ENCODE results near the gene GTF2F2.

DNA sequence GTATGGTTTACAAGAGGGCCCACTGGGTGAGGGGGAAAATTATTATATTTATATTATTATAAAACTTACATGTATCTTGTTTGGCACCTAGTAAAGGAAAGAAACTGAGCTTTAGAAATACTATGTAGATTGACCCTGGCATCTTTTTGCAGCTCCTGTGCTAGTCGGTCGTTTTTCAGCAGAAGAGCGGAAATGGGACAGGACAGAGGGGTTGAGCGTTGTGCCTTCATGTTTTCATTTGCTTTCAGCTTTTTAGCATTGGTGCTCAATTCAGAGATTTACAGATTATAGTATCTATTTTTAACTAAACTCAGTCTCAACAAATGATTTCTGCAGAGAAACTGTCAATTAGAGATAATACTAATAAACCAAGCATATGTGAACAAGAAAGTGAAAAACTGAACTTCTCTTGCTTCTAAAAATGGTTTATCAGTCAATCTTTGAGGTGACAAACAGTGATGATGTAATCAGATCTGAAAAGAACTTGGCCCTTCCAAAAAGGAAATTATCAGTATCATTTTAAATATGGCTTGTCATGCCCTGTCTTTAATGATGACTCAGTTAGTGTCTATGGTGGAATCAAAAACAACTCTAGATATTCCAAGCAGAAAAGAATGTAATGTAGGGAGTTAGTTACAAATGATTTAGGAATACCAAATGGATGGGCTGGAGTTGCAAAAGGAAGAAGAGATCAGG is 137.5 kb downstream of the GTF2F2 start:
- TF ChIP-seq, protein P1, sequence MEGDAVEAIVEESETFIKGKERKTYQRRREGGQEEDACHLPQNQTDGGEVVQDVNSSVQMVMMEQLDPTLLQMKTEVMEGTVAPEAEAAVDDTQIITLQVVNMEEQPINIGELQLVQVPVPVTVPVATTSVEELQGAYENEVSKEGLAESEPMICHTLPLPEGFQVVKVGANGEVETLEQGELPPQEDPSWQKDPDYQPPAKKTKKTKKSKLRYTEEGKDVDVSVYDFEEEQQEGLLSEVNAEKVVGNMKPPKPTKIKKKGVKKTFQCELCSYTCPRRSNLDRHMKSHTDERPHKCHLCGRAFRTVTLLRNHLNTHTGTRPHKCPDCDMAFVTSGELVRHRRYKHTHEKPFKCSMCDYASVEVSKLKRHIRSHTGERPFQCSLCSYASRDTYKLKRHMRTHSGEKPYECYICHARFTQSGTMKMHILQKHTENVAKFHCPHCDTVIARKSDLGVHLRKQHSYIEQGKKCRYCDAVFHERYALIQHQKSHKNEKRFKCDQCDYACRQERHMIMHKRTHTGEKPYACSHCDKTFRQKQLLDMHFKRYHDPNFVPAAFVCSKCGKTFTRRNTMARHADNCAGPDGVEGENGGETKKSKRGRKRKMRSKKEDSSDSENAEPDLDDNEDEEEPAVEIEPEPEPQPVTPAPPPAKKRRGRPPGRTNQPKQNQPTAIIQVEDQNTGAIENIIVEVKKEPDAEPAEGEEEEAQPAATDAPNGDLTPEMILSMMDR (IDR thresholded peaks at IDR 0.05): no peak
- no peak for TF ChIP-seq EP300 (IDR thresholded peaks at IDR 0.05)

Measured in upper lobe of left lung (tissue), 4 donors.